HEK293T (cell line): ENCODE data around the gene EVA1B.

Experiments
- ARNT ChIP-seq: fragments of 450-650 bp; IDR thresholded peaks from 2 replicates; pipeline ENCODE4 v1.6.1; 2017; ENCODE audit warnings: mild to moderate bottlenecking
- BHLHE40 ChIP-seq: fragments of 450-650 bp; IDR thresholded peaks from 2 replicates; pipeline ENCODE4 v1.6.1; 2016; ENCODE audit warnings: mild to moderate bottlenecking, moderate library complexity, borderline replicate concordance
- FOXA1 ChIP-seq: fragments of 450-650 bp; IDR thresholded peaks from 2 replicates; pipeline ENCODE4 v1.6.1; 2016; ENCODE audit warnings: mild to moderate bottlenecking
- FOXM1 ChIP-seq: fragments of 450-650 bp; IDR thresholded peaks from 2 replicates; pipeline ENCODE4 v1.6.1; 2017; ENCODE audit warnings: mild to moderate bottlenecking, borderline replicate concordance
- HDGF ChIP-seq: fragments of 450-650 bp; IDR thresholded peaks from 2 replicates; pipeline ENCODE4 v1.6.1; 2017; ENCODE audit warnings: antibody characterized with exemption, borderline replicate concordance
- L3MBTL2 ChIP-seq: fragments of 450-650 bp; conservative IDR thresholded peaks from 2 replicates; pipeline ENCODE4 v1.6.1; 2016; ENCODE audit warnings: mild to moderate bottlenecking
- LEF1 ChIP-seq: fragments of 450-650 bp; IDR thresholded peaks from 2 replicates; pipeline ENCODE4 v1.6.1; 2017; ENCODE audit warnings: mild to moderate bottlenecking, borderline replicate concordance
- NFRKB ChIP-seq: fragments of 450-650 bp; IDR thresholded peaks from 2 replicates; pipeline ENCODE4 v1.6.1; 2016; ENCODE audit warnings: mild to moderate bottlenecking, moderate library complexity
- PKNOX1 ChIP-seq: fragments of 450-650 bp; IDR thresholded peaks from 2 replicates; pipeline ENCODE4 v1.6.1; 2016
- SP1 ChIP-seq: fragments of 450-650 bp; IDR thresholded peaks from 2 replicates; pipeline ENCODE4 v1.6.1; 2017
- SUZ12 ChIP-seq: fragments of 450-650 bp; IDR thresholded peaks from 2 replicates; pipeline ENCODE4 v1.6.1; 2016; ENCODE audit warnings: mild to moderate bottlenecking
- TARDBP ChIP-seq: fragments of 450-650 bp; IDR thresholded peaks from 2 replicates; pipeline ENCODE4 v1.6.1; 2016
- ZNF384 ChIP-seq: fragments of 450-650 bp; IDR thresholded peaks from 2 replicates; pipeline ENCODE4 v1.6.1; 2016

DNA sequence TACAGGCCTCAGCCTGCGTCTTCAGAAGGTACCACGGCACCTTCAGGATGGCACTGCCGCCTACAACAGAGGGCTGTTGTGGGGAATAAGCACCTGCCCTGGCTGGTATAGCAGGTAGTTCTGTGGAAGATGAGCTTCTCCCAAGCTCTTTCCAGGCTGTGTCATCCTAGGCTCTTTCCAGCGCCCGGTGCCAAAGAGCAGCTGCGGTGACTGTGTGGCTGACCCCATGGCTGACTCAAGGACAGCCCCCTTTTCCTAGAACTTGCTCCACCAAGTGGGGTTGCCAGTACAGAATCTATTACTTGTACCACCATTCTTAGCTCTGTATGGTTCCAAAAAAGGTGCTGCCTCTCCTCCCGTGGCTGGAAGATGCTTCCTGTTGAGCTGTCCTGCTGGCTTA is 21.9 kb upstream of the EVA1B start:
- no peak for TF ChIP-seq BHLHE40
- TF ChIP-seq ZNF384: no peak
- TF ChIP-seq TARDBP: no peak
- TF ChIP-seq SP1: no peak
- TF ChIP-seq SUZ12: no peak
- TF ChIP-seq FOXM1: no peak
- no peak for TF ChIP-seq PKNOX1
- no peak for TF ChIP-seq NFRKB
- TF ChIP-seq ARNT: no peak
- no peak for TF ChIP-seq HDGF
- no peak for TF ChIP-seq L3MBTL2
- TF ChIP-seq FOXA1: no peak
- no peak for TF ChIP-seq LEF1
